OCI-LY7 (cell line): ENCODE data around the gene SNX14. TPM values are rescaled to one million over a fixed set of nuclear protein-coding genes. Genes with fewer than 3 reads are reported as not detected.
A peak's percentile ranks its signal among the peaks of the same experiment; 100 is the strongest.

Experiments
- BruUV-seq: library from RNA; stranded (reverse); fragments of 400-500 nt; replicated peaks from 2 replicates; lab custom pipeline; 2021; lab: Mats Ljungman, UMichigan
- CTCF ChIA-PET: fragments of 300-600 bp; sonication (Branson Sonifier 250); formaldehyde crosslinking; loops from one replicate; lab custom pipeline; 2022; ENCODE audit warnings: antibody characterized with exemption; ENCODE audit not compliant: unreplicated experiment; lab: Charles Lee
- POLR2A ChIA-PET: fragments of 300-600 bp; sonication (Branson Sonifier 250); formaldehyde crosslinking; loops from one replicate; lab custom pipeline; 2022; ENCODE audit warnings: antibody characterized with exemption; lab: Charles Lee
- DNase-seq: peaks from one replicate; pipeline ENCODE4 v3.0.0-alpha.2; 2015; ENCODE audit warnings: low spot score
- H2AFZ ChIP-seq: fragments of 200-600 bp; sonication (generic), shearing (Covaris generic); 2 replicates; pipeline ENCODE4 v1.6.1; 2014; ENCODE audit warnings: mild to moderate bottlenecking, antibody characterized with exemption, low read length, moderate library complexity
- H3K27ac ChIP-seq: fragments of 200-600 bp; sonication (generic); 2 replicates; pipeline ENCODE4 v1.5.1; 2014; ENCODE audit warnings: mixed run types, low read depth, mild to moderate bottlenecking, moderate library complexity, low read length, inconsistent platforms; ENCODE audit not compliant: poor library complexity, severe bottlenecking
- H3K36me3 ChIP-seq: fragments of 200-600 bp; sonication (generic); 2 replicates; pipeline ENCODE4 v1.6.1; 2014; ENCODE audit warnings: mild to moderate bottlenecking, antibody characterized with exemption, low read length, moderate library complexity, mixed read lengths; ENCODE audit not compliant: insufficient read depth
- H3K4me1 ChIP-seq: fragments of 200-600 bp; sonication (generic); 2 replicates; pipeline ENCODE4 v1.5.1; 2014; ENCODE audit warnings: mild to moderate bottlenecking, low read length; ENCODE audit not compliant: insufficient read depth, poor library complexity, severe bottlenecking
- H3K4me2 ChIP-seq: fragments of 200-600 bp; sonication (generic); 2 replicates; pipeline ENCODE4 v1.6.1; 2014; ENCODE audit warnings: mild to moderate bottlenecking, low read length
- H3K4me3 ChIP-seq: fragments of 200-600 bp; sonication (generic); 2 replicates; pipeline ENCODE4 v1.5.1; 2014; ENCODE audit warnings: mild to moderate bottlenecking, low read depth, low read length; ENCODE audit not compliant: poor library complexity, severe bottlenecking
- H3K79me2 ChIP-seq: fragments of 200-600 bp; sonication (generic); 2 replicates; pipeline ENCODE4 v1.6.1; 2016; ENCODE audit warnings: low read depth, mild to moderate bottlenecking, low read length, moderate library complexity, mixed read lengths; ENCODE audit not compliant: insufficient read depth
- H3K9me2 ChIP-seq: fragments of 200-600 bp; sonication (generic); 2 replicates; pipeline ENCODE4 v1.6.1; 2016; ENCODE audit warnings: mild to moderate bottlenecking, low read length, mixed read lengths; ENCODE audit not compliant: insufficient read depth
- H3K9me3 ChIP-seq: fragments of 200-600 bp; sonication (generic); 2 replicates; pipeline ENCODE4 v1.6.1; 2014; ENCODE audit warnings: mild to moderate bottlenecking, mixed run types, low read length, mixed read lengths
- H4K20me1 ChIP-seq: fragments of 200-600 bp; sonication (generic); 2 replicates; pipeline ENCODE4 v1.6.1; 2014; ENCODE audit warnings: mild to moderate bottlenecking, antibody characterized with exemption, low read length, moderate library complexity, mixed read lengths; ENCODE audit not compliant: insufficient read depth
- CTCF ChIP-seq: fragments of 200-600 bp; sonication (generic); conservative IDR thresholded peaks from 2 replicates; pipeline ENCODE4 v1.5.1; 2014; ENCODE audit warnings: mild to moderate bottlenecking, antibody characterized with exemption, low read length, moderate library complexity, mixed read lengths
- EZH2phosphoT487 ChIP-seq: fragments of 200-600 bp; sonication (generic); IDR thresholded peaks from 2 replicates; pipeline ENCODE4 v1.6.1; 2018; ENCODE audit warnings: low read depth, borderline replicate concordance, mild to moderate bottlenecking, mixed run types, antibody characterized with exemption, low read length, moderate library complexity, mixed read lengths
- intact Hi-C: fragments of 100-400 bp; cut with micrococcal nuclease; formaldehyde crosslinking; loops from one replicate; pipeline ENCODE4 v1.10.0; 2022; ENCODE audit not compliant: unreplicated experiment
- total RNA-seq, 2 experiments: library from RNA; depleted of rRNA in 1 of 2; stranded (reverse); fragments of >200 nt in 1 of 2; shearing (Covaris generic) in 1 of 2; gene quantifications; 2 replicates each; pipeline ENCODE4 v1.2.3, GENCODE V29; 2014 to 2022

SNX14 gene
- total RNA-seq, 2 experiments from 2014 or later: 73.4 to 75.3 TPM

GRCh38 chr6:85600713-85601313 lies 7.2 kb upstream of the SNX14 start:
- no TSS peak for BruUV-seq
- TF ChIP-seq EZH2phosphoT487 (no peak), CTCF (no peak)

GRCh38 chr6:85594197-85594930 lies 706 bp upstream of the SNX14 start:
- intact Hi-C loops: loop anchor here (1.0 kb wide), 2 partner anchors 49 to 84 kb away; no protein-coding TSS in a partner anchor
- H3K9me3 ChIP-seq: peaks cover 10% of the 10 kb centered on the region; the same call in 1 of the 2 replicates

More at GRCh38 chr6:85600713-85601313, 7.2 kb upstream of the SNX14 start:
- Histone ChIP-seq H3K79me2 (peaks cover 3% of the 10 kb centered on the region; the same call in 1 of the 2 replicates), H2AFZ (no peak overlapping the region), H3K4me1 (peaks cover 3% of the 10 kb centered on the region), H3K36me3 (peaks cover 16% of the 10 kb centered on the region; the same call in 1 of the 2 replicates), H3K4me2 (no peak overlapping the region), H3K9me3 (no peaks in the 10 kb centered on the region), H4K20me1 (no peaks in the 10 kb centered on the region), H3K4me3 (no peak overlapping the region), H3K27ac (no peak overlapping the region), H3K9me2 (no peaks in the 10 kb centered on the region)
- intact Hi-C loops: no loop called here
- ChIA-PET CTCF (no interaction called here), POLR2A (interaction anchor here (0.7 to 1.8 kb wide), 6 partner anchors 8 to 76 kb away, joined by 3 to 6 read pairs (median 3); partner anchors contain the start of gene SYNCRIP)
- DNase-seq: peak; percentile 10

More at GRCh38 chr6:85594197-85594930, 706 bp upstream of the SNX14 start:
- peaks cover 39% of the 10 kb centered on the region for H3K79me2 ChIP-seq
- H3K4me2 ChIP-seq: peak overlapping the region; percentile 79
- H3K27ac ChIP-seq: peak overlapping the region; percentile 83
- peak overlapping the region; percentile 85 for H3K4me3 ChIP-seq
- H3K4me1 ChIP-seq: peaks cover 26% of the 10 kb centered on the region
- peak; percentile 52 for DNase-seq
- no peak for TF ChIP-seq EZH2phosphoT487
- TF ChIP-seq CTCF: no peak
- no peaks in the 10 kb centered on the region for H4K20me1 ChIP-seq
- ChIA-PET CTCF (interaction anchor here (1.5 kb wide), 1 partner anchor 45 kb away, joined by 7 read pairs; no protein-coding TSS in a partner anchor), POLR2A (interaction anchor here (0.6 to 6.7 kb wide), 12 partner anchors 13 to 285 kb away, joined by 3 to 50 read pairs (median 4); partner anchors contain the start of gene SYNCRIP)
- peaks cover 23% of the 10 kb centered on the region for H3K36me3 ChIP-seq
- TSS peak; percentile 92 for BruUV-seq
- peak overlapping the region; percentile 79 for H2AFZ ChIP-seq
- H3K9me2 ChIP-seq: no peaks in the 10 kb centered on the region
